Keratinocyte (primary cell): ENCODE data around the gene SMOC1.

Experiments
- EZH2 ChIP-seq: IDR thresholded peaks from one replicate; pipeline ENCODE4 v1.6.1; 2012; ENCODE audit warnings: inconsistent platforms, mild to moderate bottlenecking, low read length, moderate library complexity
- TF ChIP-seq, protein P1 (sequence below), 3 experiments: IDR thresholded peaks in 1 of 3; conservative IDR thresholded peaks in 1 of 3; optimal IDR thresholded peaks in 1 of 3; 2 replicates in 2 of 3; 3 replicates in 1 of 3; pipeline versions ENCODE3 to v1.5.1; 2011; ENCODE audit warnings: low read length in 3 of 3, mild to moderate bottlenecking in 3 of 3, moderate library complexity in 2 of 3, control low read depth in 1 of 3, inconsistent platforms in 1 of 3; ENCODE audit not compliant: insufficient read depth in 2 of 3; ENCODE audit errors: extremely low read depth in 1 of 3

DNA sequence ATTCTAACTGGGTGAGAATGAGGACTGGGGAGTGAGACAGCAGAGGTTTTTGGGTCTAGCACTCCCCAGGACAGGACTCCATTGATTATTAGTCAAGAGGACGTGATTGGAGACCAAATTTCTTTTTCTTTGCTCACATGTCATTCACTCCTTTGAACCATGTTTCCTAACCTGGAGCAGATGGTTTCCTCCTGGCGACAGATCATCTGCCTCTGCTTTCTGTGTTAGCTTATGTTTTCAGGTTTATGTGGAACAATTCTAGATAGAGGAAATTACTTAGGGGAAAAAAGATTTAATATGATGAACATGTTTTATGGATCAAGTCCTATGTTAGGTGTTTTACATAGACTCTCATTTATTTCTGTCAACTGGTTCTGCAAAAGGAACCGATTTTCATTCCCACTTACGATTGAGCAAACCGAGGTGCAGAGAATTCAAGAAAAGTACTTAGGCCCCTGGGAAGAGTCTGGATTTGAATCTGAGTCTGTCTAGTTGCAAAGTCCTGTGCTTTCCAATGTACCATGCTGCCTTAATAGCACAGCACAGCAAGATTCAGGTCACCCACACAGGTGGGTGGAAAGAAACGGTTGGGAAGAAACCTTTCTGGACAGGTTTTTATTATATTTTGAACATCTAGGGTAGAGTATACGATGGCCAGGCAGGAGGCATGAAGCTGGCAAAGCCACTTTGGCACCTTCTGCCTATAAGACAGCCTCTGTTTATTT, 30.8 kb downstream of the SMOC1 start:
- TF ChIP-seq, protein P1, sequence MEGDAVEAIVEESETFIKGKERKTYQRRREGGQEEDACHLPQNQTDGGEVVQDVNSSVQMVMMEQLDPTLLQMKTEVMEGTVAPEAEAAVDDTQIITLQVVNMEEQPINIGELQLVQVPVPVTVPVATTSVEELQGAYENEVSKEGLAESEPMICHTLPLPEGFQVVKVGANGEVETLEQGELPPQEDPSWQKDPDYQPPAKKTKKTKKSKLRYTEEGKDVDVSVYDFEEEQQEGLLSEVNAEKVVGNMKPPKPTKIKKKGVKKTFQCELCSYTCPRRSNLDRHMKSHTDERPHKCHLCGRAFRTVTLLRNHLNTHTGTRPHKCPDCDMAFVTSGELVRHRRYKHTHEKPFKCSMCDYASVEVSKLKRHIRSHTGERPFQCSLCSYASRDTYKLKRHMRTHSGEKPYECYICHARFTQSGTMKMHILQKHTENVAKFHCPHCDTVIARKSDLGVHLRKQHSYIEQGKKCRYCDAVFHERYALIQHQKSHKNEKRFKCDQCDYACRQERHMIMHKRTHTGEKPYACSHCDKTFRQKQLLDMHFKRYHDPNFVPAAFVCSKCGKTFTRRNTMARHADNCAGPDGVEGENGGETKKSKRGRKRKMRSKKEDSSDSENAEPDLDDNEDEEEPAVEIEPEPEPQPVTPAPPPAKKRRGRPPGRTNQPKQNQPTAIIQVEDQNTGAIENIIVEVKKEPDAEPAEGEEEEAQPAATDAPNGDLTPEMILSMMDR (optimal IDR thresholded peaks at IDR 0.05 in 1 of 3, IDR thresholded peaks at IDR 0.05 in 1 of 3, conservative IDR thresholded peaks at IDR 0.05 in 1 of 3; ENCODE audit: extremely low read depth in 1 of 3, insufficient read depth in 2 of 3, low read length in 3 of 3): no peak
- TF ChIP-seq EZH2: no peak
